Endodermal cell (in vitro differentiated cells): Measurements from ENCODE around the gene SERPINF2. TPM values are rescaled to one million over a fixed set of nuclear protein-coding genes. Genes with fewer than 3 reads are reported as not detected.

Experiments
- DNase-seq: peaks from one replicate; pipeline ENCODE4 v3.0.0-alpha.2; 2017
- H3K27ac ChIP-seq: 2 replicates; pipeline ENCODE4 v1.5.1; 2013; ENCODE audit warnings: mild to moderate bottlenecking, low read depth, low read length, moderate library complexity
- H3K27me3 ChIP-seq: 2 replicates; pipeline ENCODE4 v1.6.1; 2013; ENCODE audit warnings: mild to moderate bottlenecking, low read length, moderate library complexity; ENCODE audit not compliant: insufficient read depth, control insufficient read depth, poor library complexity, severe bottlenecking
- H3K36me3 ChIP-seq: 2 replicates; pipeline ENCODE4 v1.7.0; 2013; ENCODE audit warnings: mild to moderate bottlenecking, low read length, moderate library complexity; ENCODE audit not compliant: control insufficient read depth, insufficient read depth
- H3K4me1 ChIP-seq: one replicate; pipeline ENCODE4 v1.7.0; 2013; ENCODE audit warnings: low read length; ENCODE audit not compliant: control insufficient read depth, insufficient read depth
- H3K4me3 ChIP-seq: 2 replicates; pipeline ENCODE4 v1.5.1; 2013; ENCODE audit warnings: mild to moderate bottlenecking, low read length, moderate library complexity
- H3K9ac ChIP-seq: 2 replicates; pipeline ENCODE4 v1.6.1; 2013; ENCODE audit warnings: mild to moderate bottlenecking, low read length, moderate library complexity; ENCODE audit not compliant: poor library complexity, severe bottlenecking; ENCODE audit errors: extremely low read depth
- H3K9me3 ChIP-seq: 2 replicates; pipeline ENCODE4 v1.6.1; 2013; ENCODE audit warnings: mild to moderate bottlenecking, low read length, moderate library complexity; ENCODE audit not compliant: control insufficient read depth
- H3K27ac Mint-ChIP-seq: 2 replicates; pipeline ENCODE4 v1.8.0; 2020; ENCODE audit warnings: mixed read lengths
- H3K27me3 Mint-ChIP-seq: 2 replicates; pipeline ENCODE4 v1.8.0; 2021; ENCODE audit warnings: mild to moderate bottlenecking, mixed read lengths; ENCODE audit not compliant: insufficient read depth
- H3K36me3 Mint-ChIP-seq: 2 replicates; pipeline ENCODE4 v1.8.0; 2020; ENCODE audit warnings: low read depth, mixed read lengths
- H3K4me1 Mint-ChIP-seq: 2 replicates; pipeline ENCODE4 v1.8.0; 2020; ENCODE audit warnings: mixed read lengths
- H3K4me3 Mint-ChIP-seq: 2 replicates; pipeline ENCODE4 v1.8.0; 2020; ENCODE audit warnings: mild to moderate bottlenecking, moderate library complexity, mixed read lengths
- H3K9me3 Mint-ChIP-seq: 2 replicates; pipeline ENCODE4 v1.8.0; 2020; ENCODE audit warnings: mild to moderate bottlenecking, mixed read lengths
- CTCF ChIP-seq: fragments of 200-600 bp; sonication (generic); conservative IDR thresholded peaks from 2 replicates; pipeline ENCODE4 v1.5.0; 2021; ENCODE audit warnings: antibody characterized with exemption, mild to moderate bottlenecking
- WGBS, 2 experiments: methylation state at CpG; one replicate each; pipeline versions ENCODE4 v1.1.5 to v1.1.7; 2013; ENCODE audit warnings: missing lambda C conversion rate in 2 of 2, mixed read lengths in 1 of 2; ENCODE audit not compliant: insufficient coverage in 1 of 2, insufficient read length in 1 of 2; 5-methylcytosine and 5-hydroxymethylcytosine counted together
- total RNA-seq, 2 donors: library from RNA; stranded (reverse); fragmentation: NEBNext Ultra II Directional in 1 of 2; extraction: Animal tissue kit (Norgen Biotek cat#: 25700) in 1 of 2; gene quantifications; 2 replicates in 1 of 2; 3 replicates in 1 of 2; pipeline ENCODE4 v1.2.1, GENCODE V29; 2021

SERPINF2 gene
- total RNA-seq, 2 donors from 2014 or later = 0.86 to 1.8 TPM

- Histone ChIP-seq H3K27me3 (no peaks in the 10 kb centered on the region), H3K4me1 (peaks cover 11% of the 10 kb centered on the region), H3K36me3 (peaks cover 25% of the 10 kb centered on the region), H3K9ac (peak within 1 kb of the TSS; percentile 25), H3K4me3 (peak within 1 kb of the TSS; percentile 80), H3K9me3 (no peaks in the 10 kb centered on the region), H3K27ac (no peak within 1 kb of the TSS)
- 1 to 3% methylated on average over 35 to 83 of the region's 83 CpGs for WGBS, 2 experiments
- Mint-ChIP-seq H3K4me1 (peaks cover 16% of the 10 kb centered on the region), H3K9me3 (no peaks in the 10 kb centered on the region), H3K27ac (no peak within 1 kb of the TSS), H3K36me3 (peaks cover 15% of the 10 kb centered on the region), H3K4me3 (peak within 1 kb of the TSS; percentile 66), H3K27me3 (peaks cover 7% of the 10 kb centered on the region)
- TF ChIP-seq CTCF = no peak
- DNase-seq = peak; percentile 92
These were observed 32.5 kb upstream of the SERPINF2 start, which contains the start of gene TLCD2 for GRCh38 chr17:1709971-1710806. TLCD2 (minus strand) TSS chr17:1710377; CDS start chr17:1710242, 135 bp downstream.

GRCh38 chr17:1710807-1711553 lies 31.7 kb upstream of the SERPINF2 start:
- no peak overlapping the region for H3K27ac Mint-ChIP-seq
- WGBS, 2 experiments = 26 to 41% methylated on average over 5 to 14 of the region's 14 CpGs
- peaks cover 6% of the 10 kb centered on the region for H3K27me3 Mint-ChIP-seq
- H3K36me3 Mint-ChIP-seq = peaks cover 15% of the 10 kb centered on the region
- DNase-seq = peak; percentile 76
- Histone ChIP-seq H3K9ac (no peak overlapping the region), H3K27me3 (no peaks in the 10 kb centered on the region), H3K27ac (no peak overlapping the region), H3K4me3 (peak overlapping the region; percentile 80), H3K4me1 (peaks cover 11% of the 10 kb centered on the region), H3K36me3 (peaks cover 25% of the 10 kb centered on the region), H3K9me3 (no peaks in the 10 kb centered on the region)
- peak overlapping the region; percentile 66 for H3K4me3 Mint-ChIP-seq
- no peaks in the 10 kb centered on the region for H3K9me3 Mint-ChIP-seq
- TF ChIP-seq CTCF = no peak
- peaks cover 16% of the 10 kb centered on the region for H3K4me1 Mint-ChIP-seq

- Mint-ChIP-seq H3K4me3 (no peak overlapping the region), H3K4me1 (peaks cover 16% of the 10 kb centered on the region), H3K27me3 (peaks cover 6% of the 10 kb centered on the region), H3K36me3 (peaks cover 15% of the 10 kb centered on the region), H3K9me3 (no peaks in the 10 kb centered on the region), H3K27ac (no peak overlapping the region)
- no peaks in the 10 kb centered on the region for H3K9me3 ChIP-seq
- DNase-seq = no peak
- peaks cover 11% of the 10 kb centered on the region for H3K4me1 ChIP-seq
- H3K9ac ChIP-seq = no peak overlapping the region
- WGBS, 2 experiments = 93 to 95% methylated on average over 2 to 3 of the region's 4 CpGs
- no peak for TF ChIP-seq CTCF
- no peak overlapping the region for H3K4me3 ChIP-seq
- H3K27me3 ChIP-seq = no peaks in the 10 kb centered on the region
- no peak overlapping the region for H3K27ac ChIP-seq
- peaks cover 25% of the 10 kb centered on the region for H3K36me3 ChIP-seq
These were observed 30.9 kb upstream of the SERPINF2 start for GRCh38 chr17:1711804-1712203.
